Putamen (tissue), 1 donor: ENCODE data around the gene UHMK1.
"Not testable (repeated sequence)": the region's sequence is repeated elsewhere in the genome, so short reads cannot be mapped to it uniquely, and the experiment has no call there.

ENCODE experiments used
- DNase-seq: peaks from one replicate; pipeline ENCODE4 v3.0.0-alpha.2; 2016; ENCODE audit warnings: low spot score

UHMK1 gene

DNA sequence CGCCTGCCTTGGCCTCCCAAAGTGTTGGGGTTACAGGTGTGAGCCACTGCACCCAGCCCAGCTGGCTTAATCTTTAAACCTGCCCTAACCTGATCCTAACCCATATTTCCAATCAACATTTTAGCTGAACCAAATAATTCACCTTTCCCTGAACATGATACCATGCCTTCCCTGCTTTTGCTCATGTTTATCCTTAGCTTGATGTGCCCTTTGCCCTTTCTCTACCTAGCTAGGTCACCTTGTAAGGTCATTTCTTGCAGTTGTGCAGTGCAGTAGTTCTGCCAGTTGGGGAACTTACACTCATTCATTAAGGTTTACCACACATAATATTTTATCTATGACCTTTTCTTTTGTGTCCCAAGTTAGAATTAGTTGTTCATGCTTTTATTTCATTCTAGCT is 69.3 kb downstream of the UHMK1 start:
- no peak for DNase-seq

DNA sequence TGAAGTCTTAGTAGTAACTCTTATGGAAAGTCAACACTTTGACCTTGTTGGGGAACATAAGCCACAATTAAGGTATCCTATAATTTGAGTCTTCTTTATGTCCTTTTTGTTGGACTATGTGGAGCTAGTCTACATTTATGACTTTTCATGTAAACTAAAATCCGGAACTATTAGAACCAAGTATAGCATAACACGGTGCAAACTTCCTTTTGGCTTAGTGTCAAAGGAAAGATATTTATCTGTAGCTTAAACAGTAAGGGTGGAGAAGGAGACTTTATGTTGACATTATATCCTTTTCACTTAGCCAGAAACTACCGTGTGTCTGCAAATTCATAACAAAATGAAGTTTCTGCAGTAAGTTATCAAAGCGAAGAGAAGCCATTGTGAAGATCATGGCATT is 71.2 kb downstream of the UHMK1 start:
- DNase-seq = no peak

DNA sequence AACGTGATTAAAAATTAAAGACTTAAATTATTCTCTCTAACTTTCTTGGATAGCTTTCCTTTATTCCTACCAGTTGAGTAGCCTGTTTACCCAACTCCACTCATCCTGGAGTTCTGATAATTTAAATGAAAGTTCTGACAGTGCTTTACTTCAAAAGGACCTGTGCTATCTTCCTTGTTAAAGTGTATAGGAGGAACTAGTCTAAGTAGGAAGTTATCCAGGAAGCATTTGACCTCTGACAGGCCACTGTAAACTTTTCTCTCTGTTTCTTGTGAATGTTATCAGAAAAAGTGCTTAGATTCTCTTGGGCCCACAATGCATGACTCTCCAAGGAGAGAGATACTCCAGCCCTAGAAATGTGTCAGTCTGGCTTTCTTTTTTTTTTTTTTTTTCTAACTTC is 73.1 kb downstream of the UHMK1 start:
- DNase-seq = no peak

DNA sequence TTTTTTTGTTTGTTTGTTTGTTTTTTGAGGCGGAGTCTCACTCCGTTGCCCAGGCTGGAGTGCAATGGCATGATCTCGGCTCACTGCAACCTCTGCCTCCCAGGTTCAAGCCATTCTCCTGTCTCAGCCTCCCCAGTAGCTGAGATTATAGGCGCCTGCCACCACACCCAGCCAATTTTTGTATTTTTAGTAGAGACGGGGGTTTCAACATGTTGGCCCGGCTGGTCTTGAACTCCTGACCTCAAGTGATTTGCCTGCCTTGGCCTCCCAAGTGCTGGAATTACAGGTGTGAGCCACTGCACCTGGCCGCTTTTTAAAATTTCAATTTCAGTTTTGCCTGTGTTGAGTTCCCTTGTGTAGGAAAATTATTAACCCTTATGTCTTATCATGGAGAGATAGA is 73.5 kb downstream of the UHMK1 start:
- DNase-seq = not testable (repeated sequence)

DNA sequence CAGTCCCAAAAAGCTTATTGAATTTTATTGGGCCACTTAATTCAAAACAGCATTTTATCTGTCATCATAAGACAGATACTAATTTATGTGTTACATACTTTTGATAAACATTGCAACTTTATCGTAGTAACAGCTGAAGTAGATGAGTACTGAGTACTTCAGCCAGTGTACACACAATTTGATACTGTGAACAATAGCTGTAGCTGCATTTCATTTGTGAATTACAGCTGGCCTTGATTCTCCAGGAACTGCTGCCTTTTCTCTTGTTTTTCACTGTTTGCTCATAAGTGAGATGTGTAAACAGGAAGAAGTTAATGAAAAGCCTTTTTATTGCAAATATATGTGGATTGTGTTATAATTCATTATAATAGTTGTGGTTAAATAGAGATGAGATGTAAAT is 74.1 kb downstream of the UHMK1 start:
- DNase-seq = no peak

DNA sequence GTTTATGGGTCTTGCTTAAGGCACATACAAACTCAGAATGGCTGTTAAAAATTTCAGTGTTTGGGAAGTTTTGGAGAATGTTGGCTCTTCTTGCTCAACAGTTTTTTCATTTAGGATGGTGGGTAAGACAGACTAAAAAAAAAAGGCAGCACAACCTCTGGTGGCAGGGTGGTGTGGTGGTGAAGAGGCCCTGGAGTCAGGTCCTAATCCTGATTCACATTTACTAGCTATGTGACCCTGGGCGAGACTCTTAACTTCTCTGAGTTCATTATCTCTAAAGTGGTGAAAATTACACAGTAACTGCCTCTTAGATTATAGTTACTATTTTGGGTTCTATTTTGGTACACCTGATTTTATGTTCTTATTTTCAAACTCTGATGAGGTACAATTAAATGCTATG is 75.5 kb downstream of the UHMK1 start:
- DNase-seq = no peak

DNA sequence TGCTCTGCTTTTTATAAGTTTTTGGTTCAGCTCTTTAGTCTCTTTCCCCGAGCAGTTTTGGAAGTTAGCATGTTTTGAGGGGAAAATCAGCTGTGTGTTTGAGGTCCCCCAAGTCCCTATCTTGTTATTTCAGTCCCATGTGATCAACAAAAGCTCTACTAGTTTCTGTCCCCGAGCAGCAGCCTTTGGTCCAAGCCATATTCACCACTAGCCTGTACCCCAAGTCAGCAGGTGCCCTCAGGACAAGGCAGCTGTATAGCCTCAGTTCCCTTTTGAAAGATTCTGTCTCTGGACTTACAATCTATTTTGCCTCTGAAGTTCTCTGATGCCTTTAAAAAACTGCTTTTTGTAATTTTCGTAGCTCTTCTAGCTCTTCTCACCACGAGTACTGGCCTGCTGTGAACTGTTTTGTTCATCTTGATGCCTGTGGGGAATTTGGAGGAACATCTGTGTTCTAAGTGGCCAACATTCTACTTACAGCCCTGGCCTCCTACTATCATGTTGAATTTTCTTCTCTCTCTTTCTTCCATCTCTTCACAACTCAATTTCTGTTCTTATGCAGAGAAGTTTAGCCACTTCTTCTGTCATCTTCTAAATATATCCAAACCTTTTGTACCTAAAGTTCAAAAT is 80.6 kb downstream of the UHMK1 start:
- no peak for DNase-seq

DNA sequence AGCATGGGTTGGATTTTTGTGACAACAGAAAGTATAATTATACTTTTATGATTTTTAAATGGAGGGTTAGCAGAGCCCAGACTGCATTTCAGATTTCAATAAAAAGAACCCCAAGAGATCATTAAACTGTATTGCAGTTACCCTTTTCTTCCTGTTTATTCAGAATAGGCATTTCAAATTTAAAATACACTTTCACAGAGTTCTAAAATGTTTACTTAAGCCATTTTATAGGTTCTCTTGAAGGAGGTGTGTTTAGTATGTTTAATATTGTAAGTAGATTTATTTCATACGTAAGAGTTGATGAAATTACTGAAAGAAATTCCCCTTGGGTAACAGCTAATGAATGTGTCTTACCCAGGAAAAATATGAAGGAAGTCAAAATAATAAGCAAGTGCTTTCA is 81.3 kb downstream of the UHMK1 start:
- no peak for DNase-seq
